Loucy (cell line): ENCODE results near the gene OXER1.

ENCODE experiments used
- H2AFZ ChIP-seq: fragments of 200-600 bp; sonication (generic); 2 replicates; pipeline ENCODE4 v1.6.0; 2016; ENCODE audit warnings: antibody characterized with exemption, mild to moderate bottlenecking, low read length, moderate library complexity
- H3F3A ChIP-seq: fragments of 200-600 bp; 2 replicates; pipeline ENCODE4 v1.6.0; 2016; ENCODE audit warnings: antibody characterized with exemption, low read depth, mild to moderate bottlenecking
- H3K27me3 ChIP-seq: fragments of 200-600 bp; sonication (generic); 2 replicates; pipeline ENCODE4 v1.6.1; 2014; ENCODE audit warnings: low read length, mild to moderate bottlenecking; ENCODE audit not compliant: insufficient read depth, poor library complexity, severe bottlenecking
- H3K36me3 ChIP-seq: fragments of 200-600 bp; sonication (generic); 2 replicates; pipeline ENCODE4 v1.6.1; 2016; ENCODE audit warnings: low read length; ENCODE audit not compliant: insufficient read depth
- H3K4me1 ChIP-seq: fragments of 200-600 bp; sonication (generic); 2 replicates; pipeline ENCODE4 v1.5.1; 2014; ENCODE audit warnings: low read length, mild to moderate bottlenecking; ENCODE audit not compliant: insufficient read depth, poor library complexity, severe bottlenecking
- H3K4me2 ChIP-seq: fragments of 200-600 bp; sonication (generic); 2 replicates; pipeline ENCODE4 v1.6.0; 2014; ENCODE audit warnings: antibody characterized with exemption, low read length, low read depth, mild to moderate bottlenecking; ENCODE audit not compliant: poor library complexity, severe bottlenecking
- H3K4me3 ChIP-seq: fragments of 200-600 bp; sonication (generic); 2 replicates; pipeline ENCODE4 v1.5.1; 2014; ENCODE audit warnings: low read length, mild to moderate bottlenecking, mixed read lengths; ENCODE audit not compliant: poor library complexity, severe bottlenecking
- H3K79me2 ChIP-seq: fragments of 200-600 bp; sonication (generic); 2 replicates; pipeline ENCODE4 v1.6.1; 2014; ENCODE audit warnings: low read length; ENCODE audit not compliant: insufficient read depth
- H3K9ac ChIP-seq: fragments of 200-600 bp; sonication (generic); 2 replicates; pipeline ENCODE4 v1.6.0; 2014; ENCODE audit warnings: mild to moderate bottlenecking, low read depth, low read length, moderate library complexity; ENCODE audit not compliant: poor library complexity, severe bottlenecking
- H3K9me2 ChIP-seq: fragments of 200-600 bp; sonication (generic); replicated peaks from 2 replicates; pipeline ENCODE4 v1.6.1; 2016; ENCODE audit warnings: low read depth, low read length, mixed read lengths
- H3K9me3 ChIP-seq: fragments of 200-600 bp; sonication (generic); 2 replicates; pipeline ENCODE4 v1.6.1; 2014; ENCODE audit warnings: mild to moderate bottlenecking, antibody characterized with exemption, low read length, low read depth; ENCODE audit not compliant: insufficient read depth
- H4K20me1 ChIP-seq: fragments of 200-600 bp; sonication (generic); 2 replicates; pipeline ENCODE4 v1.6.0; 2014; ENCODE audit warnings: antibody characterized with exemption, low read length, mild to moderate bottlenecking; ENCODE audit not compliant: insufficient read depth, poor library complexity, severe bottlenecking
- CTCF ChIP-seq: fragments of 200-600 bp; sonication (generic); conservative IDR thresholded peaks from 2 replicates; pipeline ENCODE4 v1.5.1; 2014; ENCODE audit warnings: mild to moderate bottlenecking, antibody characterized with exemption, low read length
- EZH2phosphoT487 ChIP-seq: fragments of 200-600 bp; IDR thresholded peaks from 2 replicates; pipeline ENCODE4 v1.6.1; 2018; ENCODE audit warnings: antibody characterized with exemption, mild to moderate bottlenecking, moderate library complexity, borderline replicate concordance

Gene OXER1

GRCh38 chr2:42747422-42747821, 16.5 kb downstream of the OXER1 start:
- TF ChIP-seq CTCF: no peak
- TF ChIP-seq EZH2phosphoT487: no peak
- H3F3A ChIP-seq: no peaks in the 10 kb centered on the region

GRCh38 chr2:42744545-42745082, 19.3 kb downstream of the OXER1 start:
- Histone ChIP-seq H4K20me1 (no peaks in the 10 kb centered on the region), H3K9ac (no peak overlapping the region), H3K4me1 (no peaks in the 10 kb centered on the region), H3K36me3 (peaks cover 8% of the 10 kb centered on the region; the same call in 1 of the 2 replicates), H3F3A (no peaks in the 10 kb centered on the region), H3K27me3 (no peaks in the 10 kb centered on the region), H3K9me2 (no peaks in the 10 kb centered on the region; the same call in 1 of the 2 replicates), H3K4me3 (no peak overlapping the region), H3K9me3 (no peaks in the 10 kb centered on the region), H3K79me2 (no peaks in the 10 kb centered on the region), H3K4me2 (no peak overlapping the region), H2AFZ (no peak overlapping the region)
- TF ChIP-seq CTCF (no peak), EZH2phosphoT487 (no peak)

More at GRCh38 chr2:42747422-42747821, 16.5 kb downstream of the OXER1 start:
- Histone ChIP-seq H3K4me2 (no peak overlapping the region), H3K9me3 (no peaks in the 10 kb centered on the region), H2AFZ (no peak overlapping the region), H3K79me2 (no peaks in the 10 kb centered on the region), H3K27me3 (no peaks in the 10 kb centered on the region), H3K36me3 (no peaks in the 10 kb centered on the region), H3K4me1 (no peaks in the 10 kb centered on the region), H3K9me2 (no peaks in the 10 kb centered on the region), H4K20me1 (no peaks in the 10 kb centered on the region), H3K4me3 (no peak overlapping the region), H3K9ac (no peak overlapping the region)

GRCh38 chr2:42743659-42743990, 20.3 kb downstream of the OXER1 start:
- Histone ChIP-seq H3K36me3 (peaks cover 8% of the 10 kb centered on the region; the same call in 1 of the 2 replicates), H3K4me1 (no peaks in the 10 kb centered on the region), H3K79me2 (no peaks in the 10 kb centered on the region), H4K20me1 (no peaks in the 10 kb centered on the region), H2AFZ (no peak overlapping the region), H3K27me3 (no peaks in the 10 kb centered on the region), H3K9ac (no peak overlapping the region), H3K9me3 (no peaks in the 10 kb centered on the region), H3K9me2 (no peaks in the 10 kb centered on the region; the same call in 1 of the 2 replicates), H3K4me2 (no peak overlapping the region), H3F3A (no peaks in the 10 kb centered on the region), H3K4me3 (no peak overlapping the region)
- TF ChIP-seq CTCF: no peak
